Caco-2 (cell line): ENCODE measurements around the gene MLIP. TPM values are rescaled to one million over a fixed set of nuclear protein-coding genes. Genes with fewer than 3 reads are reported as not detected.

ENCODE experiments used
- BruUV-seq: library from RNA; stranded (reverse); fragments of 400-500 nt; replicated peaks from 2 replicates; lab custom pipeline; 2021; lab: Mats Ljungman, UMichigan
- CTCF ChIA-PET: fragments of 300-600 bp; sonication (Branson Sonifier 250); formaldehyde crosslinking; loops from one replicate; lab custom pipeline; 2022; ENCODE audit warnings: antibody characterized with exemption; lab: Charles Lee
- POLR2A ChIA-PET: fragments of 300-600 bp; sonication (Branson Sonifier 250); formaldehyde crosslinking; loops from one replicate; lab custom pipeline; 2022; ENCODE audit warnings: antibody characterized with exemption; lab: Charles Lee
- DNase-seq, 2 experiments: peaks; one replicate each; pipeline versions ENCODE4 v3.0.0 to v3.0.0-alpha.2; 2020 to 2022
- H3K27me3 ChIP-seq: replicated peaks from 2 replicates; pipeline ENCODE4 v1.6.0; 2011; ENCODE audit warnings: low read length; ENCODE audit not compliant: control insufficient read depth, insufficient read depth
- H3K36me3 ChIP-seq: 2 replicates; pipeline ENCODE4 v1.5.1; 2011; ENCODE audit warnings: low read length; ENCODE audit not compliant: control insufficient read depth, insufficient read depth
- H3K4me1 ChIP-seq: fragments of 250-450 bp; sonication (Bioruptor Pico); 2 replicates; pipeline ENCODE4 v1.5.1; 2020; ENCODE audit warnings: mild to moderate bottlenecking
- H3K4me3 ChIP-seq: 2 replicates; pipeline ENCODE4 v1.5.1; 2011; ENCODE audit warnings: low read depth, mild to moderate bottlenecking, control low read depth, low read length
- H3K9me3 ChIP-seq: fragments of 250-450 bp; sonication (Bioruptor Pico); 2 replicates; pipeline ENCODE4 v1.5.1; 2020; ENCODE audit warnings: mild to moderate bottlenecking, moderate library complexity
- H3K27ac Mint-ChIP-seq: one replicate; pipeline ENCODE4 v1.8.0; 2022; ENCODE audit warnings: mixed read lengths; ENCODE audit not compliant: unreplicated experiment
- H3K27me3 Mint-ChIP-seq: one replicate; pipeline ENCODE4 v1.8.0; 2022; ENCODE audit warnings: mixed read lengths; ENCODE audit not compliant: insufficient read depth, unreplicated experiment
- H3K36me3 Mint-ChIP-seq: one replicate; pipeline ENCODE4 v1.8.0; 2022; ENCODE audit warnings: mild to moderate bottlenecking, mixed read lengths; ENCODE audit not compliant: insufficient read depth, unreplicated experiment
- H3K4me1 Mint-ChIP-seq: one replicate; pipeline ENCODE4 v1.8.0; 2022; ENCODE audit warnings: low read depth, mixed read lengths; ENCODE audit not compliant: unreplicated experiment
- H3K4me3 Mint-ChIP-seq: one replicate; pipeline ENCODE4 v1.8.0; 2022; ENCODE audit warnings: mild to moderate bottlenecking, moderate library complexity, mixed read lengths; ENCODE audit not compliant: unreplicated experiment
- H3K9me3 Mint-ChIP-seq: one replicate; pipeline ENCODE4 v1.8.0; 2022; ENCODE audit warnings: mixed read lengths; ENCODE audit not compliant: unreplicated experiment
- CTCF ChIP-seq, 2 experiments: fragments of 200-600 bp in 1 of 2; IDR thresholded peaks; 1 replicate in 1 of 2; 2 replicates in 1 of 2; pipeline versions ENCODE4 v1.5.1 to v1.8.0; 2011 to 2022; ENCODE audit warnings: antibody characterized with exemption in 1 of 2, control low read depth in 1 of 2, inconsistent platforms in 1 of 2, low read depth in 1 of 2, low read length in 1 of 2, mild to moderate bottlenecking in 1 of 2, moderate library complexity in 1 of 2; ENCODE audit not compliant: insufficient read depth in 1 of 2, severe bottlenecking in 1 of 2, unreplicated experiment in 1 of 2
- intact Hi-C: fragments of 100-400 bp; cut with micrococcal nuclease; formaldehyde crosslinking; loops from one replicate; pipeline ENCODE4 v1.10.0; 2022; ENCODE audit not compliant: unreplicated experiment
- total RNA-seq: library from RNA; stranded (reverse); gene quantifications from 2 replicates; pipeline ENCODE4 v1.2.3, GENCODE V29; 2022

MLIP gene
- total RNA-seq, 1 experiment from 2014 or later = 0.88 TPM

- H3K4me3 Mint-ChIP-seq = no peak overlapping the region
- TF ChIP-seq CTCF (IDR thresholded peaks at IDR 0.05; ENCODE audit: insufficient read depth in 1 of 2, low read depth in 1 of 2, low read length in 1 of 2, severe bottlenecking in 1 of 2, unreplicated experiment in 1 of 2) = no peak
- ChIA-PET POLR2A (no interaction called here), CTCF (no interaction called here)
- DNase-seq = no peak
- H3K36me3 Mint-ChIP-seq = no peaks in the 10 kb centered on the region
- Histone ChIP-seq H3K9me3 (0 out of 2 replicates have a peak, but pooled peaks cover 10% of the 10 kb centered on the region), H3K4me1 (no peaks in the 10 kb centered on the region), H3K27me3 (no peaks in the 10 kb centered on the region), H3K4me3 (no peak overlapping the region), H3K36me3 (no peaks in the 10 kb centered on the region)
- BruUV-seq = no TSS peak
- H3K4me1 Mint-ChIP-seq = no peaks in the 10 kb centered on the region
- H3K9me3 Mint-ChIP-seq = no peaks in the 10 kb centered on the region
- no peaks in the 10 kb centered on the region for H3K27me3 Mint-ChIP-seq
- no peak overlapping the region for H3K27ac Mint-ChIP-seq
- intact Hi-C loops = no loop called here
Measured at GRCh38 chr6:54222217-54222616, 111.0 kb downstream of the MLIP start.

- Mint-ChIP-seq H3K36me3 (no peaks in the 10 kb centered on the region), H3K9me3 (no peaks in the 10 kb centered on the region), H3K4me1 (no peaks in the 10 kb centered on the region), H3K4me3 (no peak overlapping the region), H3K27ac (no peak overlapping the region), H3K27me3 (no peaks in the 10 kb centered on the region)
- ChIA-PET POLR2A (no interaction called here), CTCF (no interaction called here)
- no peak for TF ChIP-seq CTCF (IDR thresholded peaks at IDR 0.05; ENCODE audit: insufficient read depth in 1 of 2, low read depth in 1 of 2, low read length in 1 of 2, severe bottlenecking in 1 of 2, unreplicated experiment in 1 of 2)
- DNase-seq = no peak
- no TSS peak for BruUV-seq
- Histone ChIP-seq H3K27me3 (no peaks in the 10 kb centered on the region; the same call in 1 of the 2 replicates), H3K9me3 (no peaks in the 10 kb centered on the region), H3K36me3 (no peaks in the 10 kb centered on the region), H3K4me1 (no peaks in the 10 kb centered on the region), H3K4me3 (no peak overlapping the region)
- intact Hi-C loops = no loop called here
Measured at GRCh38 chr6:54232703-54233102, 121.5 kb downstream of the MLIP start.

- Mint-ChIP-seq H3K36me3 (no peaks in the 10 kb centered on the region), H3K27me3 (no peaks in the 10 kb centered on the region), H3K4me3 (no peak overlapping the region), H3K9me3 (no peaks in the 10 kb centered on the region), H3K4me1 (no peaks in the 10 kb centered on the region), H3K27ac (no peak overlapping the region)
- Histone ChIP-seq H3K36me3 (no peaks in the 10 kb centered on the region), H3K27me3 (no peaks in the 10 kb centered on the region; the same call in 1 of the 2 replicates), H3K4me3 (no peak overlapping the region), H3K9me3 (no peaks in the 10 kb centered on the region), H3K4me1 (no peaks in the 10 kb centered on the region)
- intact Hi-C loops = no loop called here
- no peak for DNase-seq
- BruUV-seq = no TSS peak
- CTCF ChIA-PET = no interaction called here
- POLR2A ChIA-PET = no interaction called here
- TF ChIP-seq CTCF (IDR thresholded peaks at IDR 0.05; ENCODE audit: insufficient read depth in 1 of 2, low read depth in 1 of 2, low read length in 1 of 2, severe bottlenecking in 1 of 2, unreplicated experiment in 1 of 2) = no peak
Measured at GRCh38 chr6:54234539-54234938, 123.3 kb downstream of the MLIP start.
